ENCODE results near the gene SCARB2.
A peak's percentile ranks its signal among the peaks of the same experiment; 100 is the strongest.

Gene SCARB2

DNA sequence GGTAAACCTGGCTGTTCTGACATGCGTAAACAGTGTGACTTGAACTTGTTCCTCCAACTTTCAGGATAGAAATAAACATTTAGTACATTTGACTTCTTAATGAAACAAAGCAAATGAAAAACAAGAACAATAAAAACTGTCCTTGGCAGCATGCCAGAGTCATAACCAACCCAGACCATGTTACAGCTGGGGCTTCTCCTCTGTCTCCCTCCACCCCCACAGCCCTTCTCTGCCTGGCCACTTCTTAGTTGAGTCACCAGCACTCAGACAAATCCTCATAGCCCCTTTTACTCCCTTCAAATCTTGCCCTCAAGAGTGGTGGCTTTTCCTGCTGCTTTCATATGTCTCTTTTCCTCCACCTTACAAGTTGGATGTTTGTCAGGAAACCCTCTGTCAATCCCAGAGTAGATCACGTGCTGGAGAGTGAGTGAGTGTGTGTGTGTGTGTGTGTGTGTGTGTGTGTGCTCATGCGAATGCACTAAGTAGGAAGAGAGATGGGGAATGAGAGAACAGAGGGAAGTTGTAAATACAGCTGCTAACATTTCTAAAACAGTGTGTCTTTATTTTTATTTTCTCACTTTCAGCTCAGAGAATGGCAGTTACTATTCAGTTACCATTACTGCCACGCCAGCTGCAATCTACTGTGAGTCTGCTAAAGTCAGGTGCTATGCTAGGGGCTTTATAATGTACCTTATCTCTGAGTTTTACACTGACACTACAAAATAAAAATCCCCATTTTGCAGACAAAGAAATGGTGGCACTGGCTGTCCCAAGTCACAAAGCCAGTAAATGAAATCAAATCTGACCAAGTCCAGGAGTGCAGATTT is 15.0 kb downstream of the SCARB2 start:
- DNase-seq = peak in 1 of 5 donors; percentile 34

DNA sequence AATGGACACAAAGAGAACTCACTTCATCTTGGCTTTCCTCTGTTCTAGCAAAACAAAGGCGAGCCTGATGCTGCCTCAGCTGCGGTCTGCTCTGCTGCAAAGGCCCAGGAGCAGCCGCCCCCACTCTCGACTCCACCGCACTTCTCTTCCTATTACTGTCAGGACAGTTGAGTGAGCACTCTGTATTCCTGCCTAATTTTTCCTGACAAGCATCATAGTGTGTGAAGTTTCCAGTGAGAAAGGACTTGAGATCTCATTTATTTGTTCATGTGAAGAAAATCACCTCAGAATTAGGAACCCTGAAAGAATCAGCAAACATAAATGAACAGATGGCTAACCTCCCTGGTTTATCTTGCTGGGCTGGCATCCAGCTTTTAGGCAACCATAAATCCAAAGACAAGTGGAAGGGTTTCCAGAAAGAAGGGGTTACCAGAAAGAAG is 15.6 kb downstream of the SCARB2 start:
- no peak for DNase-seq

DNA sequence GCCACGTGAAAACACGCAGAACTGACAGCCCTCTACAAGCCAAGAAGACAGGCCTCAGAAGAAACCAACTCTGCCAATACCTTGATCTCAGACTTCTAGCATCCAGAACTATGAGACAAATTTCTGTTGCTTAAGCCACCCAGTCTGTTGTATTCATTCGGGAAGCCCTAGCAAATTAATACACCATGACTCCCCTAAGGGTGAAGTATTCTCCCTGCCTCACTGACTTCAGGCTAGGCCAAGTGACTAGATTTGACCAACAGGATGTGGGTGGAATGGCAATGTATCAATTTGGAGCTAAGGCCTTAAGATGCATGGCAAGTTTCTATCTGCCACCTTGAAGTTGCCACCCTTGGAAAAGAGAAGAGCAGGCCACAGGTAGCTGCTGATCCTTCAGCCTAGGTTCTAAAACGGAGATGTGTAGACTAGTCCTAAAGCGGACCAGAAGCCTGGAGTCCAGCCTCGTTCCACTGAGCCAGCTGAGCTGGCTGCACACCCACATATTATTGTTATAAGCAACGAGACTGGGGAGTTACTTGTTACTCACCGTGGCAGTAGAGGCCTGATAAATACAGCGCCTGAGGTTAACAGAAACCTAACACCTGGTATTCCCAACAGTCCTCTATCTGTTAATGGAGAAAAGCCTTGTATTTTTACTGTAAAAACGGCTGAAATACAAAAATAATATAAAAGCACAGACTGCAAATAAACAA is 16.4 kb downstream of the SCARB2 start:
- no peak for DNase-seq

DNA sequence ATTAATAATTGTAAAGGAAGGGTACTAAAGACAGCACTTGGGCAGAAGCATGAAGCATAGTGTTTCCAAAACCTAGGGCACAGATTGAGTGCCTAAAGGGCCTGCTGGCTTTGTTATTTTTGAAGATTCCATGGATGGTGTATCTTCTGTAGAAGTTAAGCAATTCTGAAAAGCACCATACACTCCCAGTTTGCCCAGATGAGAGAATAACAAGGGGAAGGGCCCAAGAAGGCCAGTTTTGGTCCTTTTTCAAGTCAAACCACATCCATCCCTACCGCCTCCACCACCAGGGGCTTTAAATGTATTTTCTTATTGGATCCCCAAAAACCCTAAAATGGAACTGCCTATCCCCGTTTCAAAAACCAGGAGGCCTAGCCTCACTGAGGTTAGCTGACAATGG is 17.2 kb downstream of the SCARB2 start:
- no peak for DNase-seq

DNA sequence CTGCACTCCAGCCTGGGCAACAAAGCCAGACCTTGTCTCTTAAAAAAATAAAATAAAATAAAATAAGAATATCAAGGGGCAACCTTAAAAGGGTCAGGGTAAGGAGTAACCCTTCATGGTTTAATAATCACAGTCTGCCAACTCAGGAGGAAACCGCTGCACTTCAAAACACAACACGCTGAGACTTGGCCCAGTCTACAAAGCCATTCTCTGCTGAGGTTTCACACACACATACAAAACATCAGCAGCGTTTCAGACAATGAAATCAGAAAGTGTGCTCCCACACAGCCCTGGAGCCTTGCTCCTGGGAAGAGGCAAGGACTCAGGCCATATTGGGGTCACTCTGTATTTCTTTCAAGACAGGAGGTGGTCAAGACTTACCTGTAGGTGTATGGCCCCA is 18.3 kb downstream of the SCARB2 start:
- DNase-seq = no peak

DNA sequence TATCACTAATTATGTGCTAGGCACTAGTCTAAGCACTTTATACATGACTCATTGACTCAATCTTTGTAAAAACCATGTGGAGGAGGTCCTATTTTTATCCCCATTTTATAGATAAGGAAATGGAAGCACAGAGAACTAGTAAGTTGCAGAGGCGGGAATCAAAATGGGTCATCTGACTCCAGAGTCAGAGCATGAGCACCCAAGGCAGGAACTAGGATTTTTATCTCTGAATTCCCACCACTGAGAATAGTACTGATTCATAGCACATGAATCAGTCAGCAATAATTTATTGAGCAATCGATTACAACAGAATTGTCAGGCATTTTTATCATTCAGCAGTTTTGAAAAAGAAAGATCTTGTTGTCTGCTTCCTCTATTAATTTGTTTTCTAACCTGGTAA is 19.3 kb downstream of the SCARB2 start:
- no peak for DNase-seq

DNA sequence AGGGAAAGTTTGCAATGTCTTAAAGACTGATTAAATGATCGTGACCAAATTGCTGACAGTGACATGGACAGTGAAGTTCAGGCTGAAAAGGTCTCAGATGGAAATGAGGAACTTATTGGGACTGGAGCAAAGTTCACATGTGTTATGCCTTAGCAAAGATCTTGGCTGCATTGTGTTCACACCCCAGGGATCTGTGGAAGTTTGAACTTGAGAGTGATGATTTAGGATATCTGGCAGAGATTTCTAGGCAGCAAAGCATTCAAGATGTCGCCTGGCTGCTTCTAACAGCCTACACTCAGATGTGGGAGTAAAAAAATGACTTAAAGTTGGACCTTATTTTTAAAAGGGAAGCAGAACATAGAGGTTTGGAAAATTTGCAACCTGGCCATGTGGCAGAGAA is 21.4 kb downstream of the SCARB2 start:
- no peak for DNase-seq

DNA sequence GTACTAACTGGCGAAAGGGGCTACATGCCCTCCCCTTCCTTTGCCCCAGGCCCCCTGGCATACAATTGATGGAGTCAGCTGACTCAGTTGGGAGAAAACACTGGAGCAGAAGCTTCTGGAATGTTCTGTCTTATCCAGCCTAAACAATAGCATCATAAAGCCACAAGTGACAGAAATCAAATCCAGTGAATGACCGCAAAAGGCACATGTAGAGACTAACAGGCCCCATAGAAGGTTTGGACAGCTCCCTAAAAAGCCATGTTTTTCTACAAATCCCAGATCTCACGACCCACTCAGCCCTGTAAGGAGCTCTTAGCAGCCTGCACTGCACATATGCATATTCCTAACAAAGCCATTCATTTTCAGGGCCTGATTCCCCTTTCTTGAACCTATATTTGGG is 25.1 kb downstream of the SCARB2 start:
- no peak for DNase-seq

DNA sequence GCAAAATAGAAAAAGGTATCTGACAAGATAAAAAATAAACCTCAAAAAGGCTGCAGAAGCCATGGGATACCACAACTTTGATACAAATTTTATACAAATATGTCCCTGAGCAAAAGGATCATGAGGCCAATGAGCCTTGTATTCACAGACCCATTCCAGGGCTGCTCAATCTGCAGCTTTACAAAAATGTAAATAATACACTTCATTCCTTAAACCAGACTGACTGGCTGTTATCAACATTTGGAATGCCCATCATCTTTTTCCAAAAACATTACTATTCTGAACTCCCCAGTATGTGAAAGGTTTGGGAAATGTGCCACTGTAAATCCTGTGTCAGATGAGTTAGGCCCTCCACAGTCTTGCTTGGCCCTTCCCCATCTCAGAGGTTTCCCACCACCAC is 25.5 kb downstream of the SCARB2 start:
- no peak for DNase-seq

DNA sequence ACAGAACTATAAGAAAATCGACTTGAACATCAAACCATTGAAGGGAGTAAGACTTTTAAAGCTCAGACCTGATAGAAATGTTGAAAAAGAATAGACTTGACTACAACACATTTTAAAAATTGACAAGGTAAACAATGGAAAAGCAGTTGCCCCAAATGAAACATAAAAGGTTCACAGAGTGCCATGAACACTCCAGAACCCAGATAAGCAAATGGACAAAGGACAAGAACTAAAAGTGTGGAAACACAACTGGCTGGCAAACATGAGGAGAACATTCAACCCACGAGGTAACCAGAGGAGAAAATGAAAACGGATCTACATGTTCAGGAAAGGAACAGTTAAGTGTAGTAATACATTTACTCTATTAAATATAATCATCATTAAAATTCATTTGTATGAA is 26.5 kb downstream of the SCARB2 start:
- no peak for DNase-seq

DNA sequence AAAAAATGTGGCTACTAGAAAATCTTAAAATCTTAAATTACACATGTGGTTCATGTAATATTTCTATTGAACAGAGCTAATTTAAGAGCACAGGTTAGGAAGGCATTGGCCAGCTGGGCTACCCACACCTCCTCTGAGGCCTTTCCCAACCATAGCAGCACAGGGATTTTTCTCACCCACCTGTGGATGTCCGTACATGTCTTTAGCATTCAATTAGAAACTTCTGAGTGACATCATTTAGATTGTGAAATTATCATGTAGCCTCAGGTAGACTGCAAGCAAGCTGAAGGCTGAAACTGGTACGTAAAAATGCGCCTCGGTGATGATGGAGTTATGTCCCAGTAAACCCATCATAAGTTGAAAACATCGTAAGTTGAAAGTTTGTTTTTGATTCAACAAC is 31.2 kb downstream of the SCARB2 start:
- DNase-seq = no peak

DNA sequence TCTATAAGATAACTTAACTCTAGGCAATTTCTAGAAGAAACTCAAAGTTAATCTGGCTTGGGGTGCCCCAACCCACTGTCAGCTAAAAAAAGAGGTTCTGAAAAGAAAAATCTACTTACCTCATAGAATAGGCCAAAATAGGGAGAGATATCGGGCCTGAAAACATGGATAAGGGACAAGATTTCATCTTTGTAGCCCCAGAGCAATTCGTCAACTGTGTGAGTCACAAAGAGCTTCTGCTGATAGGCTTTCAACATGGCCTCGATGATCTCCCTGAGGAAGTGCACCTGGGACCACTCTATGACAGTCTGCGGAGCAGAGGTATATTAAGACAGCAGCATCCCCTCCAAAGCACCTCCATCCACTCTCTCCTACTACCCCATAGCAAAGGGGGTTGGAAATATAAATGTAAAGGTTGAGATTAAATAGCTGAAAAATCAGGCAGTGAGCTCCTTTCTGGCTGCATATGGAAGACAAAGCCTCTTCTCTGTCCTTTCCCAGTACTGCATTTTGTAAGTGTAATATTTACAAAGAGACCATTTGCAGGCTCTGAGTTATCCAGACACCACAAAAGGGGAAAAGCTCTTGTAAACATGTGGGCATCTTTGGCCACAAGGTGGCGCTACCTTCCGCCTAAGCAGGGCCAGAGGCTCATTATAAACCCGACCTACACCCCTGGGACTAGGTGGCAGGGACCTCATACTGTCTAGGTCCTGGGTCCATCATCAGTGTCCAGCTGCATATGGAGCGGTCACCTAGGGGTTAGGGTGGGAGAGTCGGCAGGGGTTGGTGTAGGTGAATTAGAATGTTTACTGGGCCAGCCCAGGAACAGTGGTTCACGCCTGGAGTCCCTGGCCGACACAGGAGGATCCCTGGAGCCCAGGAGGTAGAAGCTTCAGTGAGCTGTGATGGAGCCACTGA is 34.0 kb downstream of the SCARB2 start:
- DNase-seq = peak; percentile 41 to 77 (median 69)

DNA sequence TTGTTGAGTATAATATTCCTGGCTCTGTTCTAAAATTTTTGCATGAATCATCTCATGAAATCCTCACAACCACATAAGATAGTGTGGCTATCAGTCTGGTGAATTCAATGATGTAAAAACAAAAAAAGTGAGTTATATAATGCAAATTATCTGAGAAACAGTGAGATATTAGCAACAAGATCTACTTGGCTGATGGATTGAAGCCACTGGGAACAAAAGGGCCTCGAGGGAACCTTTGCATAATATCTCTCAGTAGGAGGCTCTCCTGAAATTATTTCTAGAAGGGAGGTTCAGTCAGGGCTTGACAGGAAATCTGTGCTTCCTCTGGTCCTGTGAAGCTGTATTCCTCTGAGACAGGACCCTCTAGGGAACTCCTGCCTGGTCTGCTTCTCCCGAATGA is 35.3 kb downstream of the SCARB2 start:
- no peak for DNase-seq

DNA sequence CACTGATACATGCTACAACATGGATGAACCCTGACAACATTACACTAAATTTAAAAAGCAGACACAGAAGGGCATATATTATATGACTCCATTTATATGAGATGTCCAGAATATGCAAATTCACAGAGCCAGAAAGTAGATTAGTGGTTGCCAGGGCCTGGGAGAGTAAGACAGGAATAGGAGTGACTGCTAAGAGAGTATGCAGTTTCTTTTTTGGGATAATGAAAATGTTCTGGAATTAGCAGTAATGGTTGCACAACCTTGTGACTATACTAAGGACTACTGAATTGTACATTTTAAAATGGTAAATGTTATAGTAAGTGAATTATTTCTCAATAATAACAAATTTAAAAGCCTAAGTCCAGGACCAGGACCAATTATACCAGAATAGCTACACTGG is 35.9 kb downstream of the SCARB2 start:
- DNase-seq = no peak

DNA sequence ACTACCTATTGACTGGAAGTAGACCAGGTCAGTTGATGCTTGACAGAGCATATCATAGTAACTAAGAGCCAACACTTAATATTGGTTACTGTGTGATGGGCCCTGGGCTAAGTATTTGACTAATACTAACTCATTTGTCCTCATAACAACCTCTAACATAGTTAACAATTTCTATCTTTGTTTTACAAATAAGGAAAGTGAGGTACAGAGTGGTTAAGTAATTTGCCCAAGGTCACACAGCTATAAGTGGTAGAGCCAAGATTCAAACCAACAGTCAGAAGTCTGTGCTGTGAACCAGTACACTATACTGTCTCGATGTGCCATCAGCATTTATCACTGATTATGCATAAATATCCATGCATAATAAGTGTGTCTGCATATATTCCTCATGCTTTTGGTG is 38.3 kb downstream of the SCARB2 start:
- no peak for DNase-seq

DNA sequence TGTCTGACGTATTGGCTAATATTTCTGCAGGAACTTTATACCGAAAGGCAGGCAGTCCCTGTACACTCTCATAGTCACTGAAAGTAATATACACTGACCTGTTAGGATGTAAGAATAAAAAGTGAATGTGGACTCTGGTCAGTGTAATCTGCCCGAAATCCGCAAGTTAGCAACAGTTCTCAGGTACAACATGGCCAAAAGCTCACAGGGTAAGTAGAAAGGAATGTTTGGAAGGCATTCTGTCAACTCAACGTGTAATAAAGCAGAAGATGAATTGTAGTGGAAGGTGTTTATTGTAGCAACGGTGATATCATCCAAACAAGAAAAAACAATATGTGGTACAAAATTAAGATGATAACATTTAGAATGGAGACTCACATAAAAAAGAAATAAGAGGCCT is 39.4 kb downstream of the SCARB2 start:
- DNase-seq = no peak

DNA sequence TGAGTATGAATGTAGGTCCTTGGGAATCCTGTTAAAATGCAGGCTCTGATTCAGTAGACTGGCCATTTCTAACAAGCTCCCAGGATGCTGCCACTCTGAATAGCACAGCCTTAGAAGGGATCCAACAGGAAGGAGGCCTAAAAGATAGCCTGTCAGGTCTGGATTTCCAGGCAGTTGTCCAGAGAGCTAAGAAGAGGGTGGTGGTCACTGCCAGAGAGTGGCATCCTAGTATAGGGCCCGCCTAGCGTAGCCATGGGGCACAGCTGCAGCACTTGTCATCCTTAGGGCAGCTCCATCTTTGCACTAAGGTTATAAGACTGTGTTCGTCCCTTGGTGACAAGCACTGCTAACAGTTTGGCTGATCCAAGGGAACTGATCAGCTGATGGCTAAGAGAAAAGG is 44.9 kb downstream of the SCARB2 start:
- no peak for DNase-seq

DNA sequence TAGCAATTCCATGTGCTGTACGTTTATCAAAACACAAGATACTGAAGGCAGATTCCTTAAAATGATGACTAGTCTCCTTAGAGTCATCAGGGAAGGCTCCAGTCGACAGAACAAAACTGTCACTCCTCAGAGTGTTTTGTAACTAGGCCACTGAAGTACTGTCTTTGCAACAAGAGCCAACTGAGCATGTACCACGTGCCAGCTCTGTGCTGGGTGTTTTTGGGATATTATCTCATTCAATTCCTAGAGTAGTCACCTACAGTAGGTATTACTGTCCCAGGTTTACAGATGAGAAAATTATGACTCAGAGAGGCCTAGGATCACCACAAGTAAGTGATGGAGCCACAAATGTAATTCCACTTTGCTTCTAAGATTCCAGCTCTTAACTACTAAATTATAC is 47.1 kb downstream of the SCARB2 start:
- no peak for DNase-seq

DNA sequence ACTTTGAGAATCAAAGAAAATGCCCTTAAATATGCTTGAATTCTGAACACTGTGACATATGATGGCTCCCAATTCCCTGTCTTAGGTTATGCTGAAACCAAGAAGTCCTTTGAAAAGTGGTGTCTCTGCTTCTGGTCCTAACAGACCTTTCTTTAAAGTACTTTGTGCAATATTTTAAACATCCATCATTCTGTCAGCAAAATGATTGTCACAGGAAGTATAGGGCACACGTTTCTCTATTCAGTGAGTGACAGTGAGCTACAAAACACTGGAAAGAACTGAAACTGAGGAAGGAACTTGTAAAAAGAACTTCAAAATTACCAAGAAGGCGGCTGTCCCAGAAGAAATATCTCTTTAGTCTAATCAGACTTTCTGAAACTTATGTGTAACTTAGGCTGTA is 53.3 kb downstream of the SCARB2 start:
- no peak for DNase-seq

DNA sequence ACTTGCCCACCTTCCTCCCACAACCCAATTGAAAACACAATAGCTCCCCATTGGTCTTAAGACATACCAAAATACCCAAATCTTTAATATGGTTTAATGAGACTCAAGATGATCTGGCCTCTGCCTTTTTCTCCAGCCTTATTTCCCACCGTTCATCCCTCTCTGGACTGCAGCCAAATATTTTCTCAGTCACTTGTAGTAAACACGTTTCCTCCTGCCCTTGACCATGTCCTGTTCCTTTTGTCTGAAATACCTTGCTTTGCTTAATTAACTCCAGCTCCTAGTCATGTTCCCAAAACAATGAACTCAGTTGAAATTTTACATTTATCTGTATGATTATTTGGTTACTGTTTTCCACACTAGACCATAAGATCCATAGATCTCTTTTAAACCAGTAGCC is 57.0 kb downstream of the SCARB2 start:
- DNase-seq = no peak

DNA sequence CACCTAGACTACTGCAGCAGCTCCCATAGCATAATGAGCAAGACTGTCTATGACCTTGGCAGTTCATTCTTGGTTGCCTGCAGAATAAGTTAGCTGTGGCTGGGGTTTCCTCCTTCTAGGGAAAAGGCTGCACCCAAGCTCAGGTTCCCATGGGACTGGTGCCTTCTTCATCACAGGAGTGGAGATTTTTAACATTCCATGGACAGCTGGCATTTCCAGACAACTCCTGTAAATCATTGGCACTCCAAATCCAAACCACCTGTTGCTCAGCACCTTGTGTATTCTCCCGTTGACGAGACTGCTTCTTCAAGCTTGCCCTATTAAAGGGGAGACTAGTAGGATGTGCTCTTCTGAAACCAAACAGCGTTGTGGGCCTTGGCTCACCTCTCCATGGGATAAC is 57.6 kb downstream of the SCARB2 start:
- no peak for DNase-seq

DNA sequence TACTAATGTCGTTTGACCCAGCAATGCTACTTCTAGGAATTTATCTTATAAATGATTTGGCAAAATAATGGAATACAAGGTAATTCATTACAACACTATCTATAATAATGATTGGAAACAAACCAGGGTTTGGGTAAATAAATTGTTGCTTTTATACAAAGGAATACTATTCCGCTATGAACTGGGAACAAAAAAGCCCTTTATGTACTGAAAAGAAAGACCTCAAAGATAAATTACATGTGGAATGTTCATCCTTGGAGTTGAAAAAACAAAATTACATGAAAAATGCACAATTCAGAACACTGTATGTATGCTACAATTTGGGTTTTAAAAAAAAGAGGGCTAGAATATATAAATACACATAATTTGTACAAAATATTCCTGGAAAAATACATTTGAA is 60.3 kb downstream of the SCARB2 start:
- DNase-seq = no peak

DNA sequence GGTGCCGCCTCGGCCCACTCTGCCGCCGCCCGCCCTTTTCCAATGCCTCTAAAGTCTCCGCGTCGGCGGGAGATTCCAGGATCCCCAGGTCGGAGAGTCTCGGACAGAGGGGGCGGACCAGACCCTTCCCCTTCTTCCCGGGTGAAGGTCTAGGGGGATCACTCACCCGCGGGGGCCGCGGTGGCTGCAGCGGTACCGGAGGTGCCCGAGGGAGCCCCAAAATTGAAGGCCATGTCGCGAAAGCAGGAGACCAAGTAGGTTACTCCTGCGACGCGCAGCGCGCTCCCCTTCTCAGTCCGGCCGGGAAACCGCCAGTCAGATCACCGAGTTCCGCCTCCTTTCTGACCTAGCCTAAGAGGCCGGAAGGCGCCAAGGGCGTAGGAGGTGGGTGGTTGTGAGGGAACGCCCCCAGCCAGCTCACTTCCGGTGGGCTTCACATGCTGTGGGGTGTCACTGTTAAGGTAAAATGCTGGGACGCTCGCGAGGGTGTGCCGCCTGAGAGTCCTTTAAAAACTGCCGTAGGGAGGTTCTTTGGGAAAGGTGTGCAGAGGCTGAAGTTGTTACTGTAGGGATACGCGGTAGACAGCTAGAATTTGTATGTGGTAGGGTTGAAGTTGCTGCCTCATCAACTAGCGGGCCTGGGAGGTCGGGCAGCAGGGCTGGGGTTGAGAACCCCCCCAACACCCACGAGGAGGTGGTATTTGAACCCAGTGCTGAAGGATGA is 65.3 kb downstream of the SCARB2 start, which contains the start of gene NUP54:
Gene NUP54 (minus strand): TSS at position 256 of the 724 bp plus-strand sequence. CDS start 23 bp downstream, at position 233.
- DNase-seq = peak; percentile 80 to 95 (median 89)

Measured in T-helper 1 cell (primary cell).